Activated CD8-positive, alpha-beta memory T cell treated with anti-CD3 and anti-CD28 coated beads for 1 hour (primary cell): Measurements from ENCODE around the gene SRSF4.
"Not testable (repeated sequence)": the region's sequence is repeated elsewhere in the genome, so short reads cannot be mapped to it uniquely, and the experiment has no call there.

Experiments
- DNase-seq, 2 donors: peaks; one replicate each; pipeline ENCODE4 v3.0.0-alpha.2; 2020; ENCODE audit warnings: low read depth in 1 of 2; ENCODE audit errors: extremely low read depth in 1 of 2

Gene SRSF4

GRCh38 chr1:29126198-29126597 lies 55.5 kb downstream of the SRSF4 start:
- DNase-seq, result no peak

DNA sequence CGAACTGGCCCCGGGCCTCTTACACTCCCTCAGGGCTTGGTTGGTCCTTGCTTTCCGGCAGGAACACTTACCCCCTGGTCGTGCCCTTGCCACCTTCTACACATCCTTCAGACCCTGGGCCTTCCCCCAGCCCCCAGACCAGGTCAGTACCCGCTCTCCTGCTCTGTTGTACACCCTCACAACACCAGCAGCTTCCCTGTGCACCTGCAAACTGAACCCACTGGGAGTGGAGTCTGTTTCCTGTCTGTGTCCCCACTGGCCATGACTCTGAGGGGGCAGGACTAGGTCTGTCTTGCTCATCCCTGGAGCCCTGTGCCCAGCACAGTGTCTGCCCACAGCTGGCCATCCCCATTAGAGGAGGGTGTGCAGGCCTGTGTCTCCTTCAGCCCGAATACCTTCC lies 55.9 kb downstream of the SRSF4 start:
- no peak for DNase-seq

DNA sequence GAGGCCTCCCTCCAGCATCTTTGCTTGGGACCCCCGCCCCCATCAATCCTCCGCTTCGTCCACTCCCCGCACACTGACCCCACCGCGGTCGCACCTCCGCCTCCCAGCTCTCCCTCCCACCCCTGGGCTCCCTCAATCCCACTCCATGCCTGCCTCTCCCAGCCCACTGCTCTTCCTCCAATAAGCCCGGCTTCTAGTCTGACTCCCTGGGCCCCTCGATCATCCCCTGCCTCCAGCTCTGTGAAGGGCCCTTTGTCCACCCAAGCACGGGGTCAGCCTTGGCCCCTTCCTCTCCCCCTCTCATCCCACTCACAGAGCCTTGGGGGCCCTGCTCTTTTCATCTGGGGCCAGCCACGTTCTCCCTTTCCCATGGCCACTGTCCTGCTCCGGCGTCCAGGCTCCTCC lies 56.5 kb downstream of the SRSF4 start:
- DNase-seq, result no peak

DNA sequence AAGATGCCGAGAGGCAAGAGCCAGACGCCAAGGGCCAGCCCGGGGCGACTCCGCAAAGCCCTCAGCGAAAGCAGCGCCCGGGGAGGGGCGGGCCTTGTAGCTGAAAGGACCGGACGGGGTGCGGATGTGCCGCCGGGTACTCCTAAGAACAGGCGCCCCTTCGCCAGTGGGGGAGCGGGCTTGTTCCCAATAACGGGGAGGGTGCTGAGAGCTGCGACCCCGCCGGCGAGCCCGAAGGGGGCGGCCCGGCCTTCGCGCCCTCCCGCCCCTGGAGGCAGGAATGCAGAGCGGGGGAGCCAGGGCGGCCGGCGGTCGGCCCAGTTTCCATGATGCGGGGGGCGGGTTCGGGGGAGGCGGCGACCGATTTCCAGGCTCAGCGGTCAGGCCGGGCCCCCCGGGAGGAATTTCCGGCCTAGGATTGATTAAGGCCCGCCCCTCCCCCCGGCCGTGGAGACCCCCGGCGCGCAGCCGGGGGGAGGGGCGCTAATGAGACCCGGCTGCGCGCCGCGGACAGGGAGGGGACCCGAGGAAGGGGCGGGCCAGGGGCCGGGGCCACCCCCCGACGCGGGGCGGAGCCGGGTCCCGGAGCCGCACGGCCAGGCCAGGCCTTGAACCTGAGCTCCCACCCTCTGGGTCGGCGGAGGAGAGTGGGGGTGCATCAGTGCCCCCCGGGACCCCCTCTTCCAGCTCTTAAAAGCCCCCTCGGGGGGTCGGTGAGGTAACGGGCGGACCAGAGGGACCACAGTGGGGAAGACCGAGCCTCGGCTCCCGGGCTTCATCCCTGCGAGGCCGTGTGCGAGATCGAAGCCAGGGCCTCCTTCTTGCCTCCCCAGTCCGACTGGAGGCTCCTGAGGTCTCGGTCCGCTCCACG lies 57.1 kb downstream of the SRSF4 start:
- peak in 1 of 2 donors; percentile 45 for DNase-seq

- DNase-seq, result no peak
Measured at GRCh38 chr1:29123887-29124365, 57.8 kb downstream of the SRSF4 start, which contains the start of gene TMEM200B. TSS of gene TMEM200B (minus strand) at chr1:29123903. CDS start at chr1:29121828, 2,075 bp downstream.

- DNase-seq, result no peak
Measured at GRCh38 chr1:29123053-29123886, 58.4 kb downstream of the SRSF4 start.

GRCh38 chr1:29122682-29123052 lies 59.0 kb downstream of the SRSF4 start:
- no peak for DNase-seq

DNA sequence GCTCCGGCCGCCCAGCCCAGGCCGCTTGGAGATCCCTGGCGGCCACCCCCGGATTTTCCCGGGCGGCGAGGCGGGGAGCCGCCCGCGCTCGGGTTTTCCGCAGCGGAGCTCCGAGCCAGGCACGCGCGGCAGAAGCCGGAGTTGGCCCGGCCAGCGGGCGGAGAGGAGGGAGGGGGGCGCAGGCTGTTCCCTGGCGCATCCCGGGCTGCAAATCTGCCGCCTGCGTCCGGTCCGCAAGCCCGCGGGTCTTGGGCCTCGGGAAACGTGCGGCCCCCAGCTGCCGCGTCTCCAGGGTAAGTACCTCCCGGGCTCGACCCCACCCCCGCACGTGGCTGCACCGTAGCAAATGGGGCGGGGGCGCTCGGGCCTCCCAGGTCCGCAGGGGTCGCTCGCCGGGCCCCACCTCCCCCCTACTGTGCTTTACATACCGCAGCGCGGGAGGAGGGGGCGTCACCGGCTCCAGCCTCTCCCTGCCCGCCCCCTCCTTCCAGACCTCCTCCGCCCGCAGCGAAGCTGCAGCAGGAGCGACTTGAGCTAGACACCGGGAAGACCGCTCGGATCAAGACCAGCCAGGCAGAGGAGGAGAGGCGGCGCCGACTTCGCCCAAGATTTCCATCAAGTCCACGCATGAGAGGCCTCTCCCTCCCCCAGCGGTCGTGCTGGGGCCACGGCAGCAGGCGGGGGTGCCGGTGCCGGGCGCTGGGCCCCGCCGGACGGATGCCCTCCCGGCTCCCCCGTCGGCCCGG lies 59.6 kb downstream of the SRSF4 start:
- no peak for DNase-seq

GRCh38 chr1:29121516-29121935 lies 60.2 kb downstream of the SRSF4 start:
- DNase-seq, result no peak

DNA sequence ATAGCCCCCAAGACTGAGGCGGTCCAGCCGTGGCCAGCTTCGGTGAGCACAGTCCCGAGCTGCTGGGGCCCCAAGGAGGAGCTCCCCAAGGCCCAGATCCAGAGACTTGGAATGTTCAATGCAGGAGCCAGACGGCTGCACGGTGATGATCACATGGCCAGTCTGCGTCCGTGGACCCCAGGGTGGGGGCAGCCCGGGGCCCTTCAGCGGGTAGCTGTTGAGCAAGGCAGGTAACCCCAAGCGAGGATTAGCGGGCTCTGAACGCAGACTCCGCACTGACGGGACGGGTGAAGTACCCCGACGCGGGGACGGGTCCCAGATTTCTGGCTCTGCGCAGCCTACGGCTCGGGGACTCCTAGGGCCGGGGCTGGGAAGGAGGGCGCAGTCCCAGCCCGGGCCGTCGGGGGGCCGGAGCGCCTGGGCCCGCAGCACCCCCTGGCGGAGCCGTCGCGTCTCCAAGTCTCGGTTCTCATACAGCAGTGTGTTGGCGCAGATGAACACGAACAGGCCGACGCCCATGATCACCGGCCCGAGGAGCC lies 60.7 kb downstream of the SRSF4 start:
- peak in 1 of 2 donors; percentile 41 for DNase-seq

DNA sequence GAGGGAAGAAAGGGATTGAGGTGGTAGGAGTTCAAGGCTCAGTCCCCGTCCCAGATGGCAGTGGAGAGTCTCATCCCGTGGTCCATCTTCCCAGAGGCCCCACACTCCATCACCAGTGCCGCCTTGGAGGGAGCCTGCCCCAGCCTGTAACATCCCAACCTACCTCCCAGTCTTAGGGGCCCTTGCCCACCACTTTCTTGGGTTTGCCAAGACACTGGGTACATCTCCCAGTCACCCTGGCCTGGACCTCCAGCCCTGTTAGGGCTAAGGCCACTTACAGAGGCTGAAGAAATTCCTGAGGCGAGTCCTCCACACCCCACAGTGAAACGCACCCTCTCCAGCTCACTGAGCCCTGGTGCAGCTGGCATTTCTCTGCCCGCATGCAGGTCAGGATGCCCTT lies 61.3 kb downstream of the SRSF4 start:
- no peak for DNase-seq

- DNase-seq, result no peak
Measured at GRCh38 chr1:29119121-29119929, 62.4 kb downstream of the SRSF4 start.

DNA sequence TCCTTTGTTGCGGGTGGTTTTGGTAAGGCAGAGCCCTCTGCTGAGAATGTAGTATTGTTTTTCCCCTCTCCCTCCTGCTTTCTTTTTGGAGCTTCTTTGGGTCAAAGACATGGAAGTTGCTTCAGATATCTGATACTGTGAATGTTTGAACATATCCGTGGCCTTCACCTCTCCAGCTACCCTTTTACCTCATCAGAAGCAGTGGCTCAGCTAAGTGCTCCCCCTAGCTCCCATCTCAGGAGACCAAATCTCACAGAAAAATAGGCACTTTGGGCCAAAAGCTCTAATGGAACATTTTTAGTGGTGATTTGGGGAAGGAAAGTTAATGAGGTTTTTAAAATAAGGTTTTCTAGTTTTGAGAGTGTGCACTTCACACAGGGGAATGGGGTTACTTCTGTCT lies 64.3 kb downstream of the SRSF4 start:
- no peak for DNase-seq

GRCh38 chr1:29114654-29115053 lies 67.0 kb downstream of the SRSF4 start:
- no peak for DNase-seq

- DNase-seq, result no peak
Measured at GRCh38 chr1:29113413-29114117, 68.1 kb downstream of the SRSF4 start.

DNA sequence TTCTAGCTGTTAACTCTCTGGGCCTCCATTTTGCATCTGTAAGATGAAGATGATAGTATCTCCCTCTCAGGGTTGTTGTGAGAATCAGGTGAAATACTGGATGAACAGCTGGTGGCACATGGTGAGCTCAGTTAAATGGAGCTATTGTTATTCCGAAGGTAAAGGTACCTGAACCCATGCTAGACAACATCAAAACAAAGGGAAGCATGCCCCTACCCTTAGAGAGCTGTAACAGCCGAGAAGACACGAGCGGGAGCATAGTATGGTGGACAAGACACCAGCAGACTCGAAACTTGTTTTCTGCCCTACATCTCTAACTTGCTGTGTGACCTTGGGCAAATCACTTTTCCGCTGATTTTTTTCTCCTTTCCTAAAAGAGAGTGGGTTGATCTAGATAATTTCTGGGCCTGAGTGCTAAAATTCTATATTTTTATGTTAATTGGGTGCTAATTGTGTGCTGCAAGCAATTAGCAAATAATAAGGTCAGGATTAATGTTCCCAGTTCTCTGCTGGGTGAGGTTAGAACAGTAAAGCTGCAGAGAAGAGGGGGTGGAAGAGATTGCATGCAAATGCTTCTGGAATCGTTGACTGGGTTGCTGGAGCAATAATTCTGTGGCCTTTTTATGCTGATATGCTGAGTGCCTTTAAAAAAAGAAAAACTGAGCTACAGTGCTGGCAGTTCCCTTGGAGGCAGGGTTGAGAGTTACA lies 68.8 kb downstream of the SRSF4 start:
- DNase-seq, result no peak

GRCh38 chr1:29108041-29108440 lies 73.7 kb downstream of the SRSF4 start:
- DNase-seq, result not testable (repeated sequence)

GRCh38 chr1:29105822-29106221 lies 75.9 kb downstream of the SRSF4 start:
- DNase-seq, result no peak

DNA sequence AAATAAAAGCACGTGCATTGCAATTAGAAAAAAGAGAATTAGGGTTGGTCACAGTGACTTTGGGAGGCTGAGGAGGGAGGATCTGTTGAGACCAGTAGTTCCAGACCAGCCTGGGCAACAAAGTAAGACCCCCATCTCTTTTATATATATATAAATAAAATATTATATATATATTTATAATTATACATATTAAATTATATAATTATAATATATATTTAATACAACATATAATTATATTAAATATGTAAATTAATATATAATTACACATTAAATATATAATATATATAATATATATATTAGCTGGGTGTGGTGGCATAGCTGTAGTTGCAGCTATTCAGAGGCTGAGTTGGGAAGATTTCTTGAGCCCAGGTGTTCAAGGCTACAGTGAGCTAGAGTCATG lies 81.2 kb downstream of the SRSF4 start:
- no peak for DNase-seq
